CD4-positive, alpha-beta T cell treated with Interleukin-4 for 1 hour (primary cell): Measurements from ENCODE around the gene TTLL8.
"Not testable (repeated sequence)": the region's sequence is repeated elsewhere in the genome, so short reads cannot be mapped to it uniquely, and the experiment has no call there.

Source experiments
- DNase-seq, 2 donors: peaks; one replicate each; pipeline ENCODE4 v3.0.0-alpha.2; 2020 to 2022

Gene TTLL8

DNA sequence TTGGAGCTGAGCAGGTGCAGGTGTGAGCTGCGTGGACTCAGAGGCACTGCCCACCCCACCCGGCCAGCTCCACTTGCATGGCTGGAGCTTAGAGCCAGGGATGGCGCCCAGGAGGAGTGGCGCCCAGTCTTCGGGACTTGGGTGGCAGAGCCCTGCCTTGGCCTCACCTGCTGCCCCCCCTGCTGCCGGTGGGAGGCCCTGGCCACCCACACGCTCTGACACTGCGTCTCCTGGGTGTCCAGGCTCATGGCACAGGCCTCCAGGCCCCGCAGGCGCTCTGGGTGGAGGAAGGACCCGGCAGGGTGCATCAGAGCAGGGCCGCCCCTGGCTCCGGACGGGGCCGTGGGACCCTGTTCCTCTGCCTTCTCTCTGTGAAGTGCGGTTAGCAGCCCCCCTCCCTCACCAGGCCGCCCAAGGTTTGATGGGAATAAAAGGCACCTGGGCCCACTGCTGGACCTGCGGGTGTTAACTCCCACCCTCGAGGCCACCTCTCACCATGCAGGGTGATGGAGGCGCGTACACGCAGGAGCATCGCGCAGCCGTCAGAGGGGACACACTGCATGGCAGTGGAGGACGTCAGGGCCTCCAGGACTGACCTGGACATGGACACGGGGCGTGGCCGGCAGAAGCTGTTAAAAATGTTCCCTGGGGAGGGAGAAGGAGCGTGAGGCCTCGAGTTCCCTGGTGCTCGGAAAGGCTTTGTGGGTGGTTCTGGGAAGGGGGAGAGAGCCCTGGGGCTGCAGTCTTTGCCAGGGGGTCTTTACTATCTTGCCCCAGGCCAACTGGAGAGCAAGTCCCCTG, 57.3 kb downstream of the TTLL8 start:
- no peak for DNase-seq

DNA sequence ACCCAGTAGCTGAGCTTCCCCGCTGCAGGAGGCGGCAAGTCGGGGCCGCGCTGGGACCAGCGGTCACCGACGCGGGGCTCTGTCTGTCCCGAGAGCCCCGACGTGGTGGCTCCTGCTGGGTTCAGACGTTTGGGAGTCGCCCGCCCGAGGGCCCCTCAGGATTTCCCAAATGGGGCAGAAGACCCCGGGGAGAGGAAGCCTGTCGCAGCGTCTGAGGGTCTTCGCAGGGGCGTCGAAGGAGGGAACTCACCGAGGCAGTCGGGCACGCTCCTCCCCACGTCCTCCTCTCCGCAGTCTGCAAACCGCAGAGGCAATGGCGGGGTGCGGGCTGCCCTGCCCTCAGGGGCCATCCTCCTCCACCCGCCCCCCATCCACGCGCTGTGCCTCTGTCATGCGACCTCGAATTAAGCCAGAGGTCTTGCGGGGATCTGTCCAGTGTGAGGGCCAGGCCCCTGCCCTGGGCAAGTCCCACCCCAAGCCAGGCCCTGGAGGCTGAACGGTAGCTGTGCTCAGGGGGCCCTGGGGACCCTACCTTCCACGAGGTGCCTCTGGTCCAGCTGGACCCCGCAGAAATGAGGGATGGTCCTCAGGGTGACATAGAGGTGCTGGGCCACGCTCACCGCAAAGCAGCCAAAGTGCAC, 58.0 kb downstream of the TTLL8 start:
- no peak for DNase-seq

DNA sequence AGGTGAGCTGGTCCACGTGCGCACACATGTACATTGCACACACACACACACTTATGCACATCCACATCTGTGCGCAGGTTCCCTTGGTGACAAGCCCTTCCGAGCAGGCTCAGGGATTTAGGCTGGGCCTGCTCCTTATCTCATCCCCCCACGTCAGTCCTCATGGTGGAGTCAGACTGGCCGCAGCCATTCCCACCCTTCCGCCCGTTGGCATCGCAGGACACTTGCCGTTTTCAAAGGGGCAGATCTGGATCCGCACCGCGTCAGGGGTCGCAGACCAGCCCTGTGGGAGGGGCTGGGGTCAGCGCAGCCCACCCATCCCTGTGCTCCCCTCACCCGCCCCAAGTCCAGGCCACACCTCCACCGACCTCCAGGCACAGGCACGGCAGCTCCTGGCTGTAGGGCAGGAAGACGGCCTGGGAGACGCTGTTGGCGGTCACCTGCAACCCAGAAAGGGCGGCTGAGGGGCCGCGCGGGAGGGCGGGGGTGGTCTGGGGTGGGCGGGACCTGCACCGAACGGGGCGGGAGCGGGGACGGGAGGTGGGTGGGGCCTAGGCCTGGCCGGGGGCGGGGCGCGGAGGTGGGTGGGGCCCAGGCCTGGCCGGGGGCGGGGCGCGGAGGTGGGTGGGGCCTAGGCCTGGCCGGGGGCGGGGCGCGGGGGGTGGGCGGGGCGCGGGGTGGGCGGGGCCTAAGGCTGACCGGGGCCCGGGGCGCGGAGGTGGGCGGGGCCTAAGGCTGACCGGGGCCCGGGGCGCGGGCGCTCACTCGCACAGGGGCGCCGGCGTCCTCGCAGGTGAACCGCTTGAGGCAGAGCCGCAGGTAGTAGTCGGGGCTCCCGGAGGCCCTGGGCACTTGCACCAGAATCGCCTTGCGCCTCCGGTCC, 58.8 kb downstream of the TTLL8 start:
- DNase-seq: no peak

DNA sequence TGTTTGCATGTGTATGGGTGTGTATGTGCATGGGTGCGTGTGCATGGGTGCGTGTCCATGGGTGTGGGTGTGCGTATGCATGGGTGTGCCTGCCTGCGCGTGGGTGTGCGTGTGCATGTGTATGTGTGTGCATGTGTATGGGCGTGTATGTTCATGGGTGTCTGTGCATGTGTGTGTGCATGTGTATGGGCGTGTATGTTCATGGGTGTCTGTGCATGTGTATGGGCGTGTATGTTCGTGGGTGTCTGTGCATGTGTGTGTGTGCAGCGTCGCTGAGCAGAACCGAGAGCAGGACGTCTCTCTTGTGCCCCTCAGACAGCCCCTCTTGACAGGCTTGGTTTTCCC, 59.4 kb downstream of the TTLL8 start:
- DNase-seq: no peak

DNA sequence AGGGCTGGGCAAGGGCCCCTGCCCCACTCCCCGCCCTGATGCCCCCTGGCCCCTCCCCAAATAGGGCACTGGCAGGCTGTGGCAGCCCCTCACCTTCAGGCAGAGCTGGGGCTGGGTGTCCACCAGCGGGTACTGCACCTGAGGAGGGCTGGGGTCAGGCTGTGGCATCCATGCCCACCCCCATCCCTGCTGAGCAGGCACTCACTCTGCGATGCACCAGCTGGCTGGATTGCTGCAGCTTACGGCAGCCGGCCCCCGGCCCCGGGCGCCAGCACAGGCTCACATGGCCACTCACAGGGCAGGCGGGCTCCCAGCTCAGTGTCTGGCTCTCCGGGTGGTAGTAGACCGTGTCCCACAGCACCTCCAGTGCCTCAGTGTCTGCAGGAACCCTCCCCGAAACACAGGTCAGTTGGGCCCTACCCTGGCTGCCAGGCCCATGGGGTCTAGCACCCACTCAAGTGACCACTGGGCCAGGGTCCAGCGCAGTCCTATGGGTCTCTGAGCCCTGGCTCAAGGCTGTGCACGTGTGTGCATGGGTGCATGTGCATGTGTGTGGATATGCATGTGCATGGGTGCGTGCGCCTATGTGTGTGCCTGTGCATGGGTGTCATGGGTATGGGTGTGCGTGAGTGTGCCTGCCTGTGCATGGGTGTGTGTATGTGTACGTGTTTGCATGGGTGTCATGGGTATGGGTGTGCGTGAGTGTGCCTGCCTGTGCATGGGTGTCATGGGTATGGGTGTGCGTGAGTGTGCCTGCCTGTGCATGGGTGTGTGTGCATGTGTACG, 60.0 kb downstream of the TTLL8 start:
- no peak for DNase-seq

DNA sequence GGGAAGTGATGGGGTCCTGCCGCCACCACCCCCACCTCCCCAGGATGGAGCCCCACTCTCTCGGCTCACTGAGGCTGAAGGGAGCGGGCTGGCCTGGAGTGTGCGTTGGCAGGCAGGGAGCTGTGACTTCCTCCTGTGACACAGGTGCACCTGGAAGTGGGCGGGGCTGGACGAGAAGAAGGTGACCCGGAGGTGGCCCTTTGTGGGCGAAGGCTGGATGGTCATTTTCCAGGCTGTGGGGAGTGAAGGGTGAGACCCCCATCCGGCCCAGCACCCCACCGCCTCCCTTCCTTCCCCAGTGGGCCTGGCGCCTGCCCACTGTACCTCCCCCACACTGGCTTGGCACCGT, 60.9 kb downstream of the TTLL8 start:
- no peak for DNase-seq

DNA sequence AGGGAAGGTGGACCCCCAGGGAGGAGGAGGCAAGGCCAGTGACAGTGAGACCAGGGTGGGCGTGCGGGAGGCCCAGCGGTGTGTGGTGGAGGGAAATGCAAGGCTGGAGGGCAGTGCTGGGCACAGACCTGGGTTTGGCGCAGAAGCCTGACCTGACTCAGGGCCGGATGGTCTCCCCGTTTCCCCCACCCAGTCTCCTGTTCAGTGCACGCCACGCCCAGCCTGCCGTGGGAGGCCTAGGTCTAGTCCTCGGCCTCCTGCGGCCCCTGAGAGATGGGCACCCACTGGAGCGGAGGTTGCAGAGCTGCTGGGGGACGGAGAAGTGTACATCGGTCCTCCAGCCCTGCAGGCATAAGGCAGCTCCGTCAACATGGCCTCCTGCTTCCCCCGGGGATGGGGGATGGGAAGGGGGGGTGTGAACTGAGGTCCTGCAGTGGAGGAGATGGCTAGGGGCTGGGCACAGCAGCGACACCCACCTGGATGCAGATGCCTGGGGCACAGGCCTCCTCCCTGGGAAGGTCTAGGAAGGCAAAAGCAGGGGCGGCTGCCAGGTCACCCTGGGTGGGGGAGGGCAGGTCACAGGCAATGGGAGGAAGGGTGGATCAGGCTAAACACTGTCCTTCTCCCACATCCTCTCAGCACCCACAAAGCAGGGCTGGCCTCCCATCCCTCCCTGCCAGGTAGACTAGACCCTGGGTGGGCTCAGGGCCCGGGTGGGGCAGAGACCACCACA, 61.4 kb downstream of the TTLL8 start:
- no peak for DNase-seq

DNA sequence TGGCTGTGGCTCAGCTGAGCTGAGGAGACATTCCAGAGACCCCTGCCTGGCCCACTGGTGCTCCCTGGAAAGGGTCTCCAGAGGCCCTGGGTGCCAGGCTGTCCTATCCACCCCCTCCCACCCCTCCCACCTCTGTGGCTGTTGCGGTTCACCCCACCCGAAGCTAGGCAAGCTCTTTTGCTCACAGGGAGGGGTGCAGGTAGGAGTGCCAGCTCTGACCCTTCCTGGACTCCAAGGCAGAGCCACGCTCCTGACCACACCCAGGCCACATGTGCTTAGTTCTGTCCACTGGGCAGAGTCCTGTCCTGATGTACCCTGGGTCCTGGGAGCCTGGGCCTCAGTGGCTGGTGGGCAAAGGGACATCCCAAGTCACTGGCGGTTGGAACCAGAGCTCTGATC, 62.0 kb downstream of the TTLL8 start:
- no peak for DNase-seq

DNA sequence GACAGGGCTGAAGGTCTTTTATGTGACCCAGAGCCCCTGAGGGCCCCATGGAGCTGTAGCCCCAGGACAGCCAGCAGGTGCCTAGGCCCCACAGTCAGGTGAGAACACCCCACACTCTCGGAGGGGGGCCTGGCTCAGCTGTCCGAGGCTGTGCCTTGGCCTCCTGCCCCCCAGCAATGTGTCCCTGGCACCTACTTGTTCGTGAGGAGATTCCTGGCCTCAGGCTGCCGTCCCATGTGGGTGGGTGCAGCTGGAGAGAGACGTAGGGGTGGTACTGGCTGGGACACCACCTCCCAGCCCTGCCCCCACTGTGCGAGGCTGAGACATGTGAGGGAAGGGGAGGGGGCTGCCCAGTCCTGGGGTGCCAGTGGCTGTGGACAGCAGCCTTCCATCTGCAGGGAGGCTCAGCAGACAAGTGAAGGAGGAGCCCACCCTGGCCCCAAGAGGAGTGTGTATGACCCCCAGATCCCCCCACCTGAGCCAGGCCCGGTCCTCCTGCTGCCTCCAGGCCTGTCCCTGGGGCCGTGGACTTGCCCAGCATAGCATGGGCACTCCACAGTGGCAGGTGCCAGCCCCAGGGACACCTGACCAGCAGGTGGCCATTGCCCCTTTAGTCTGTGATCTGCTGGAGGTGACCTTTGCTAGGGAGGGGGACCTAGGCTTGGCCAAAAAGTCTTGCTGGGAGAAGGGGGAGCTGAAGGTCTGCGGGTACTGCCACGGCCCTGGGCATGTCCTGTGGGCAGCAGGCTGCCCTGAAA, 62.6 kb downstream of the TTLL8 start:
- DNase-seq: no peak

DNA sequence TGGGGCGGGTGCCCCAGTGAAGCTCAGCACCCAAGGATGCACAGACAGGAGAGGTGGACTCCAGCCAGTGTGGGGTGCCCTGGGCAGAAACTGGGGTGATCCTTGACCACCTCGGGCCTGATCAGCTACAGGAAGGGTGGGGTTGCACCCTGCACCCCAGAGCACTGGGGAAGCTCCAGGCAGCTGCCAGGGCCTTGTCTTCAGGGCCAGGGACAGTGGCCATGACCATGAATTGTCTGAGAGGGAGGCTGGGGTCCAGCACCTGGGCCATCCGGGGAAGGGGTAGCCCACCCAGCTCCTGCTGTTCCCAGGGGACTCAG, 63.1 kb downstream of the TTLL8 start:
- DNase-seq: no peak

DNA sequence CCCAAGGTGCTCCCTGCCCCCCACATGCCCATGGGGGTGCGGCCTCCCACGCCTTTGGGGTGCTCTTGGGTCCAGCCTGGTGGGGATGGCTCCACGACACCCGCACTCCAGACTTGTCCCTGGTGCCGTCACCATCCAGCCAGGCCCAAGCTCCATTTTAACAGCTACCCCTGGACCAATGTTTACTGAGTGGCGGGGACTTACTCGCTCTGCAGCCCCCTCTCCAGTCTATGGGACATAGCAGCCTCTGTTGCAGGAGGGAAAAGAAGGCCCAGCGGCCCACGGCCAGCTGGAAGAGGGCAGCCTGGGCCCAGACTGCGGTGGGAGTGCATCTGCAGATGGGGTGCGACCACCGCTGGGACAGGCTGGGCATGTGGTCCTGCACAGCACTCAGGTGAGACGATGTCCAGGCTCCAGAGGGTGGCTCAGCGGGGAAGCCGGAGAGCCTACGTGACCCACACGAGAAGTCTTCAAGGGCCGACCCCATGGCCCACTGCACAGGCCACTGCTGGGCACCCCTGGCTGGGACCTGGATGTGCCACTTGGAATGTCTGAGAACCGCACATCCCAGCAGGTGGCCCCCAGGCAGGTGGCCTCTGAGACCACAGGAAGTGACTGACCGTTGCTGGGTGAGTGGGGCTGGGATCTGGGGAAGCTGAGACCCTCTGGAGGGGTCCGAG, 63.6 kb downstream of the TTLL8 start:
- no peak for DNase-seq

DNA sequence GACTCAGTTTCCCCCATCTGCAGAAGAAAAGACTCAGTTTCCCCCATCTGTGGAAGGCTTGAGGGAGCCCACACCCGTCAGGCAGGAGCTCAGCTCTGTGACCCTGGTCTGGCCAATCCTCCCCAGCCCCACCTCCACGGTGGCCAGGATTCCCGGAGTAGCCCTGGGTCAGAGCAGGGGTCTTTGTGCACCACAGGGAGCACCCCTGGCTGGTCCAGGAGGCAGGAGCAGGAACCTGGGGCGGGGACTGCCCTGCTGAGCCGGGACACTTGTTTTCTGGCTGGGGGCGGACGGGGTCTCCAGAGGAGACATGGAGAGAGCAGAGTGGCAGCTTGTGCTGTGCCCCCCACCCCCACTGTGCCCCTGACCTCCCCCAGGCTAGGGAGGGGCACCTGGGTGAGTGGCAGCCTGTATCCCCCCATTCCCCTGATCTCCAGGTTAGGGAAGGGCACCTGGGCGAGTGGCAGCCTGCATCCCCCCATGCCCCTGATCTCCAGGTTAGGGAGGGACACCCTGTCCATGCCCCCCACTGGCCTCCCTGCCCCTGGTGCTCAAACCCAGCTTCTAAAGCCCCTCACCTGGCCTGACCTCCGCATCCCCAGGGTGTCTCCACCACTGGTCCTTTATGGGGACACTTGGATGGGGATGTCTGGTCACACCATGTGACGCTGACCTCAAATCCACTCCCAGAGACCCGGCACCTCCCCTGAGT, 64.3 kb downstream of the TTLL8 start:
- DNase-seq: no peak

DNA sequence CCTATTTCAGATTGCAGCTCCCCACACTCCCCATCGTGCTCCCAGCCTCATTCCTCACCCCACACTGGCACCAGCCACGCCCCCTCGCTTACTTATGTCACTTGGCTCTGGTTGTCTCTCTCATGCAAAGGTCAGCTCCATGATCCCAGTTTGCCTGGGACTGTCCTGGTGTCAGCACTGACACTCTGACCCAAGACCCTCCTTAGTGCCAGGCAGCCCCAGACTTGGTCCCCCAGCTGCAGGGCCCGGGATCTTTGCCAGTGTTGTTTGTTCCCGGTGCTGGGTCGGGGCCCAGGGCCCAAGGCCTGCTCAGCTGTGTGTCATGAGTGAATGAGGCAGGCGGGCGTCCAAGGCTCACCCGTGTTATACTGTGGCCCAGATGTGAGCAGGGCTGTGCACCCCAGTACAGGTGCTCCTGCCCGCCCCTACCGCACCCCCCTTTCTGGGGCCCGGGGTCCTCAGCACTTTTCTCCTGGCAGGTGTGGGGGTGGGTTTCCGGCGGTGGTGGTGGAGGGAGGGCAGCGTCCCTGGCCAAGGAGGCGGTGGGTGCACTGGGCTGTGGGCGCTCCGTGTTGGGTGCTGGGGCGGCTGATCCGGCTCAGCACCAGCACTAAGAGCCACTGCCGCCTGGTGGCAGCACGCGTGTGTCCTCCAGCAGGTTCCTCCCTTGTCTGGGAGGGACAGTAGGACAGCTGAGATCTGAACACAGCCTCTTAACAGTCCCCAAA, 65.0 kb downstream of the TTLL8 start:
- peak; percentile 72 to 75 for DNase-seq

DNA sequence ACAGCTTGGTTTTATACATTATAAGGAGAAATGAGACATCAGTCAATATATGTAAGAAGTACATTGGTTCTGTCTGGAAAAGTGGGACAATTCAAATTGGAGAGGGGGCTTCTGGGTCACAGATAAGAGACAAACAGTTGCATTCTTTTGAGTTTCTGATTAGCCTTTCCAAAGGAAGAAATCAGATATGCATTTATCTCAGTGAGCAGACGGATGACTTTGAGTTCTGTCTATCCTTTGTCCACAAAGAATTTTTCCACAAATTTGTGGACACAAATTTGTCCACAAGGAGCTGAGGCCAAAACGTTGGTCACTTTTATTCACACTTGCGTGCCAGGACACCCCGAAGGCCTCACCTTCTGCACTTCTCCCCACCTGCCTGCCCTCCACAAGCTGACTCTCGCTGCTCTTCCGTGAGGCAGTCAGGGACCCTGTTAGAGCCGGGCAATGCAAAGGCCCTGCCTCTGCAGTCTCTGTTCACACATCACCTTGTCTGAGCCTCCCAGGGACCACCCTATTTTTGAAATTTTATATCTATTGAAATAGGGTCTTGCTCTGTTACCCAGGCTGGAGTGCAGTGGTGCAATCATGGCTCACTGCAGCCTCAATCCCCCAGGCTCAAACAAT, 66.1 kb downstream of the TTLL8 start:
- no peak for DNase-seq

DNA sequence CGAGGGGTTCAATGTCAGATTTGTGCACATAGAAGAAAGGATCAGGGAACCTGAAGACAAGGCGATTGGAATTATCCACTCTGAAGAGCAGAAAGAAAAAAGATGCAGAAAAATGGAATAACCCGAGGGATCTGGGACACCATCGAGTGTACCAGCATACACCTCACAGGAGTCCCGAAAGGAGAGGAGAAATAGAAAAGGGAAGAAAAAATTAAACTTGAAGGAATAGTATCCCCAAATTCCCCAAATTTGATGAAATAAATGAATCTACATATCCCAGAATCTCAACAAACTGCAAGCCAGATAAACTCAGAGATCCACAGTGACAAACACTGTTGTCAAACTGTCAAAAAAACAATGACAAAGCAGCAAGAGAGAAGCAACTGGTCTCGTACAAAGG, 66.9 kb downstream of the TTLL8 start:
- no peak for DNase-seq

DNA sequence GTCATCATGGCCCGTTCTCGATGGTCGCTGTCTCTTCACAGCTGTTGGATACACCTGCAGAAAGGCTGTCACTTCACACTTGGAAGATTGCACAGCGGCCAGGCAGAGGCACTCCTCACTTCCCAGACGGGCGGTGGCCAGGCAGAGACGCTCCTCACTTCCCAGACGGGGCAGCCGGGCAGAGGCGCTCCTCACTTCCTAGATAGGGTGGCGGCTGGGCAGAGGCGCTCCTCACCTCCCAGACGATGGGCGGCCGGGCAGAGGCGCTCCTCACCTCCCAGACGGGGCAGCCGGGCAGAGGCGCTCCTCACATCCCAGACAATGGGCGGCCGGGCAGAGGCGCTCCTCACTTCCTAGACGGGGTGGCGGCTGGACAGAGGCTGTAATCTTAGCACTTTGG, 68.3 kb downstream of the TTLL8 start:
- not testable (repeated sequence) for DNase-seq

DNA sequence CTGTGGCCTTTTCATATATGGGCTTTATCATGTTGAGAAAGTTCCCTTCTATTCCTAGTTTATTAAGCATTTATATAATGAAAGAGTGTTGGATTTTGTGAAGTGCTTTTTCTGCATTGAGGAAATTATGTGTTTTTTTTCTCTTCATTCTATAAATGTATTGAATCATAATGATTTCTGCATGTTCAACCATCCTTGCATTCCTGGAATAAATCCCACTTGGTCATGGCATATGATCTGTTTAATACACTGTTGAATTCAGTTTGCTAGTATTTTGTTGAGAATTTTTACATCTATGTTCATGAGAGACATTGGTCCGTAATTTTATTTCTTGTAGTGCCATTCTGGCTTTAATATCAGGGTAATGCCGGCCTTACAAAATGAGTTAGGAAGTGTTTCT, 71.8 kb downstream of the TTLL8 start:
- DNase-seq: no peak

DNA sequence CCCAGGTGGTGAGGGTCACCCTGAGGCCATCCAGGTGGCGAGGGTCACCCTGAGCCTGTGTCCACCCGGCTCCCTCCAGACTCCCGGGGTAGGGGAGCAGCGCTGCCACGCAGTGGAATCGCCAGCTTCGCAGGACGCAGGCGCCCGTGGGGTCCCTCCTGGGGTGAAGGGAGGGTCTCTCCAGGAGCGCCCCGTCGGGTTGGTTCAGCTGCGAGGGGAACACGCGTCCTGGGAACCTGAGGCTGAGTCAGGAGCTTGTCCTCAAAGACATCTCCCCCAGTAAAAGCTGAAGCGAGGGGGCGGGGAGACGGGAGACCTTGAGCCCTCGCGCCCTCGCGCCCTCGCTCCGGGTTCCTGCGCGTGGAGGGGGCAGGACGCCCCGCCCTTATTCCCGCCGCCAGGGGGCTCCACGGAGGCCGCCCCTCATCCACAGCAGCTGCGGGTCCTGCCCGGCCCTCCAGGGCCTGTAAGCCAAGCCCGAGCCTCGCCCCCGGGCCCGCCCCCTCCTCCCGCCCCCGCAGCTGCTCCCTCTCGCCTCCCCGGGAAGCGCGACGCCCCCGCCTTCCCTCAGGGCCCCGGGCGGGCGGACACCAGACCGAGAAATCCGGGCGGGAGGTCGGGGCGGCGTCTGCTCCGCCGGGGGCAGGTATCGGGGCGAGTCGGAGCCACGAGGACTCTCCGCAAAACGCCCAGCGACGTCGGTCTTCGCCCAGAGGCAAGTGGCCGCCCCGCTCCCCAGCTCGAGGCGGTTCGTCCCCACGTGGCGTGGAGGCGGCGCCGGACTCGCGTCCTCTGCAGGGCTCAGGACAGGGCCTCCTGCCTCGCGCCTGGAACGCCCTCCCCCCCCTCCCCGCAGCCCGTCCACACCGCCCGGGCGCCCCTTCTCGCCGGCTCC, 74.7 kb downstream of the TTLL8 start:
- peak; percentile 58 for DNase-seq
